Measurements from ENCODE around the gene CA11.
"Not testable (repeated sequence)": the region's sequence is repeated elsewhere in the genome, so short reads cannot be mapped to it uniquely, and the experiment has no call there.

The CA11 gene

DNA sequence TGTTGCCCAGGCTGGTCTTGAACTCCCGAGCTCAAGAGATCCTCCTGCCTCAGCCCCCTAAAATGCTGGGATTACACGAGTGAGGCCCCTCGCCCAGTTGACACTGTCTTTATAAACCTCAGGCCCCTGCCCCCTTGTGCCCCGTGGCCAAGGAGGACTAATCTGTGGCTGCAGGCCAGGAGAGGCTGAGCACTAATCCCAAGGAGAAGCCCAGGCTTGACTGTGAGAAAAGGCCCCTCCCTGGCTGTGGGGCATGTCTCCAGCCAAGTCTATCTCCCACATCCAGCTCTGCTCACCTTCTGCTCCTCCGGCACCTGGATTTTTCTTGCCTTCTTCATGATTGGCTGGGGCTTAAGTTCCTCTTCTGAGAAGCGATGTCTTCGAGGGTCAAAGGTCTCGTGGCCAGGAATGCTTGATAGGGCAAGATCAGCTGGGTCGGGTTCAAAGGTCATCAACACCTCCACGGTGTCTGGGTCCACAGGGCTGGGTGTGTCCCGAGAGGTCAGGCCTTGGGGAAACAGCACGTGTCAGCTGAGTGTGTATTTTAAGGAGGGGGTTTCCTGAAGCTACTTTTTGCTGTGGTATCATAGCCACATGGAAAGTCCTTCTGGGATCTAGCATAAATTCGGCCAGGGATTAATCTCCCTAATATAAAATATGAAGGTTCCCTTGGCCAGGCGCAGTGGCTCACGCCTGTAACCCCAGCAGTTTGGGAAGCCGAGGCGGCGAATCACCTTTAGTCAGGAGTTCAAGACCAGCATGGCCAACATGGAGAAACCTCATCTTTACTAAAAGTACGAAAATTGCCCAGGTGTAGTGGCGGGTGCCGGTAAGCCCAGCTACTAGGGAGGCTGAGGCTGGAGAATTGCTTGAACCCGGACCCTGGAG lies 12.6 kb downstream of the CA11 start:
- DNase-seq, result no peak
- intact Hi-C loops (cut with DNase I), result no loop called here

GRCh38 chr19:48632692-48633147 lies 13.3 kb downstream of the CA11 start:
- DNase-seq, result no peak
- intact Hi-C loops (cut with DNase I), result no loop called here

DNA sequence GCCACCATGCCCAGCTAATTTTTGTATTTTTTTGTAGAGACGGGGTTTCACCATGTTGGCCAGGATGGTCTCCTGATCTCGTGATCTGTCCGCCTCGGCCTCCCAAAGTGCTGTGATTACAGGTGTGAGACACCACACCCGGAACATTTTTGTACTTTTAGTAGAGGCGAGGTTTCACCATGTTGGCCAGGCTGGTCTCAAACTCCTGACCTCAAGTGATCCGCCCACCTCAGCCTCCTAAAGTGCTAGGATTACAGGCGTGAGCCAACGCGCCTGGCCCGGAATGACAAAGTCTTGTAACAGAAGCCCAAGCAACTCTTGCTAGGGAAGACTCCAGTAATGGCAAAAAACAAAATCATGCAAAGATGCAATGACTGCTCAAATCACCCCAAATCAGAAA lies 13.7 kb downstream of the CA11 start:
- intact Hi-C loops (cut with DNase I); DNase-seq: not testable (repeated sequence)

GRCh38 chr19:48631225-48631624 lies 14.8 kb downstream of the CA11 start:
- intact Hi-C loops (cut with DNase I), result no loop called here
- no peak for DNase-seq

DNA sequence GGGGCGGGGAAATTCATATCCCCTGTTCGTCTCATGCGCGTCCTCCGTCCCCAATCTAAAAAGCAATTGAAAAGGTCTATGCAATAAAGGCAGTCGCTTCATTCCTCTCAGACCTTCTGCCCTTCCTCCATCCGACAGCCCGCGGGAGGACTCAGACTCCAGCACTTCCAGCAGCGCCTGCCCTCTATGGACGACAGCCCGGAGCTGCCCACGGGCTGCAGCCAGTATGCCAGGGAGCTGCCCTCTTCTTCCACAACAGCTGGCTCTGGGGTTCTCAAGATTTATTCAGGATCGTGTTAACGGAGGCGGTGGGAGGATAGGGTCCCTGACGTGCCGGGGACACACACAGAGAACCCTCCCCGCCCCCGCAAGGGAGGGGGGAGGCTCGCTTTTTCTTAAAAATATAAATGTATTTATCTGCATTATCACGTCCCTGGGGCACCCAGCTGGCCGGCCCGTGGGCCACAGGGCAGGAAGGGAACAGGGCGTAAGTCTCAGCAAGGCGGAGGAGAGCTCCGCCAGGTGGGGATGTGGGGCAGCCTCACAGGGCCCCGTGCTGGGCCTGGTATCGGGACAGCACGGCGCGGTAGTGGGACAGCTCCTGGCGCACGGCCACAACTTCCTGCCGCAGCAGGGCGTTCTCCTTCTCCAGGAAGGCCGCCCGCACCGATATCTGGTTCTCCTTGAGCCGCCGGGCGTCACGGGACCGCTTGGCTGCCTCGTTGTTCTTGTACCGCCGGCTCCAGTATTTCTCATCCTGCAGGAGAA lies 15.5 kb downstream of the CA11 start:
- DNase-seq, result peak in 8 of 42 donors; percentile 29 to 56 (median 47)
- intact Hi-C loops (cut with DNase I), result no loop called here

DNA sequence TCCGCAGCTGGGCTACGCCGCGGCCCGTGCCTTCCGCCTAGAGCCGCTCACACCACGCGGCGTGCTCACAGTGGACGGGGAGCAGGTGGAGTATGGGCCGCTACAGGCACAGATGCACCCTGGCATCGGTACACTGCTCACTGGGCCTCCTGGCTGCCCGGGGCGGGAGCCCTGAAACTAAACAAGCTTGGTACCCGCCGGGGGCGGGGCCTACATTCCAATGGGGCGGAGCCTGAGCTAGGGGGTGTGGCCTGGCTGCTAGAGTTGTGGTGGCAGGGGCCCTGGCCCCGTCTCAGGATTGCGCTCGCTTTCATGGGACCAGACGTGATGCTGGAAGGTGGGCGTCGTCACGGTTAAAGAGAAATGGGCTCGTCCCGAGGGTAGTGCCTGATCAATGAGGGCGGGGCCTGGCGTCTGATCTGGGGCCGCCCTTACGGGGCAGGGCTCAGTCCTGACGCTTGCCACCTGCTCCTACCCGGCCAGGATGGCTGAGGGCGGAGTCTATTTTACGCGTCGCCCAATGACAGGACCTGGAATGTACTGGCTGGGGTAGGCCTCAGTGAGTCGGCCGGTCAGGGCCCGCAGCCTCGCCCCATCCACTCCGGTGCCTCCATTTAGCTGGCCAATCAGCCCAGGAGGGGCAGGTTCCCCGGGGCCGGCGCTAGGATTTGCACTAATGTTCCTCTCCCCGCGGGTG lies 16.2 kb downstream of the CA11 start:
- intact Hi-C loops (cut with DNase I), result no loop called here
- DNase-seq, result peak in 40 of 42 donors; percentile 44 to 84 (median 66)

DNA sequence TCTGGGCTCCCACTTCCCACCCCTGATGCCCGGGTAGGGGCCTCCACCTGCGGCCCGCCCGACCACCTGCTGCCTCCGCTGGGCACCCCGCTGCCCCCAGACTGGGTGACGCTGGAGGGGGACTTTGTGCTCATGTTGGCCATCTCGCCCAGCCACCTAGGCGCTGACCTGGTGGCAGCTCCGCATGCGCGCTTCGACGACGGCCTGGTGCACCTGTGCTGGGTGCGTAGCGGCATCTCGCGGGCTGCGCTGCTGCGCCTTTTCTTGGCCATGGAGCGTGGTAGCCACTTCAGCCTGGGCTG lies 16.7 kb downstream of the CA11 start:
- no peak for DNase-seq
- intact Hi-C loops (cut with DNase I), result no loop called here

GRCh38 chr19:48628486-48629296 lies 17.3 kb downstream of the CA11 start:
- no peak for DNase-seq
- intact Hi-C loops (cut with DNase I), result no loop called here

GRCh38 chr19:48627865-48628314 lies 18.1 kb downstream of the CA11 start:
- DNase-seq, result no peak
- intact Hi-C loops (cut with DNase I), result no loop called here

GRCh38 chr19:48627201-48627864 lies 18.7 kb downstream of the CA11 start:
- no peak for DNase-seq
- intact Hi-C loops (cut with DNase I), result no loop called here

DNA sequence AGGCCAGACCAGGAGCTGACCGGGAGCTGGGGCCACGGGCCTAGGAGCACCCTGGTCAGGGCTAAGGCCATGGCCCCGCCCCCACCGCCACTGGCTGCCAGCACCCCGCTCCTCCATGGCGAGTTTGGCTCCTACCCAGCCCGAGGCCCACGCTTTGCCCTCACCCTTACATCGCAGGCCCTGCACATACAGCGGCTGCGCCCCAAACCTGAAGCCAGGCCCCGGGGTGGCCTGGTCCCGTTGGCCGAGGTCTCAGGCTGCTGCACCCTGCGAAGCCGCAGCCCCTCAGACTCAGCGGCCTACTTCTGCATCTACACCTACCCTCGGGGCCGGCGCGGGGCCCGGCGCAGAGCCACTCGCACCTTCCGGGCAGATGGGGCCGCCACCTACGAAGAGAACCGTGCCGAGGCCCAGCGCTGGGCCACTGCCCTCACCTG lies 20.1 kb downstream of the CA11 start:
- intact Hi-C loops (cut with DNase I), result no loop called here
- DNase-seq, result no peak

DNA sequence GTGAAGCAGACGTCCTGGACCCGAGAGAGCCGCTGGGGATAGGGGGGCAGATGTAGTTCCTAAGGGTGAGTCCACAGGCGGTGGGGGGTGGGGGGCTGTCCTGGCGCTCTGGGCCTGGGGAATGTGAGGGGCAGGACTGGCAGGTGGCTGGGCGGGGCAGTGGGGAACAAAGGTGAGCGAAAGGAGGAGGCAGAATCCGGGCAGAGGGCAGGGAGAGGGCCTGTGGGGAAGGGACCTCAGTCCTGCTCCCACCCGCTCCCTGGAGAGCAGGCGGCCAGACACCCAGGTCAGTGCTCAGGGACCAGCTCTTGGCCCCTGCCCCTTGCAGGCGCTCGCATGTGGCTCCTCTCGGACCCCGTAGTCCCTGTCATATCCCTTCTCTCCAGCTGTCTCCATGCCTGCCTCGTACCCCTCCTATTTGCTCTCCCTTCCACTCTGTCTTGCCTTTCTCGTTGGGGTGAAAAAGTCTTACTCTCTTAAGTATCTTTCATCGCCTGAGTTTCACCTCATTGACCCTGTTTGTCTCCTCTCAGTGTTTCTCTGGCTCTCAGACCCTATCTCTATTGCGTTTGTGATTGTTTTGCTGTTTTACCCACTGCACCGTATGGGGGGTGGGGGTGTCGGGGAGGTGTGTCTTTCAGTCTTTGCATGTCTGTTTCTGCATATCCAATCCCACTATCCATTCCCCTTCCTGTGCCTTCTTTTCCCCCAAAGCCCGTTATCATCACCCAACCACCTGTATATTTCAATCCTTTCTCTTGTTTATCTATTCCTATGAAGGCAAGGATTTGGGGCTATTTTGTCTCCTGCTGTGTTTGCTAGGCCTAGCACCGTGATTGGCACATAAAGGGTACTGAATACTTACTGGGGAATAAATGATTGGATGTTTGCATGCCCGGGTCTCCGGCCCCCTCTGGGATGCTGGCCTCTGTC lies 20.9 kb downstream of the CA11 start:
- intact Hi-C loops (cut with DNase I), result no loop called here
- DNase-seq, result no peak

- peak; percentile 97 to 100 (median 99) for DNase-seq
- intact Hi-C loops (cut with DNase I), result no loop called here
Measured at GRCh38 chr19:48624067-48624594, 21.9 kb downstream of the CA11 start.

GRCh38 chr19:48623556-48624066 lies 22.4 kb downstream of the CA11 start:
- intact Hi-C loops (cut with DNase I), result no loop called here
- no peak for DNase-seq

DNA sequence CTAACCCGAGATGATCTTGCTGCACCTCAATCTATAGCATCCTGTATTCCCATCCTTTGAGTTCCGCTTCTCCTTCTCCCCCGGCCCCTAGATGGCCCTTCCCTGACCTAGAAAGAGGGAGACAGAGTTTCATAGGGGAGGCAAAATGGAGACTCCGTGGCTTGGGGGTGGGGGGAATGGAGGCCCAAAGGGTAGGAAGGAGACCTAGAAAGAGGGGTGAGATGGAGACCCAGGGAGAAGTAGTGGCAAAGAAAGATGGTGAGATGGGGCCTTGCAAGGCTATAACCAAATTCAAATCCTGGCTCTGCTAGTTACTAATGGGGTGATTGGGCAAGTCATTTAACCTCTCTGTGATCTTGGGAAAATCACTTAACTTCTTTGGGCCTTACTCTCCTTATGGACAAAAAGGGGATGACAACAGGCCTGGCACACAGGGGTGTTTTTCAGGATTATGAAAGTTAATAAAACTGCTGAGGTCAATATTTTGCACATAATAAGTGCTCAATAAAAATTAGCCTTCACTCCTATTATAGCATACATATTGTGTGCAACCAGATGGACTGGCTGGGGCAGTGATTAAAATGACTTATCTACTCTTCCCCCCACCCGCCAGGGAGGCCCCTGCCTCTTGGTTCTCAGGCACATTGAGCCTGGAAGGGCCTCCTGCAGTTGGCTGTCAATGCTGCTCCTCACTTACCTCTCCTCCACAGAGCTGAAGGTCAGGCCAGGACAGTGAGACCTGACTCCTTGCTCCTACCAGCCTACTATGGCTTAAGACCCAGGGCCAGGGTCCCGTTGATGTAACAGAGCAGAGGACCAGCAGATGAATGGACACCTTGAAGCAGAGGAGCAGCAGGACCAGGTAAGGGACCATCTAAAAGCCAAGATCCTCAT lies 26.0 kb downstream of the CA11 start:
- no peak for DNase-seq
- intact Hi-C loops (cut with DNase I), result no loop called here
